Heart left ventricle (tissue), 13 donors: Measurements from ENCODE around the gene ANXA2.

Experiments used
- POLR2A ChIP-seq, 2 donors: fragments of 450-650 bp; IDR thresholded peaks; one replicate each; pipeline ENCODE4 v1.6.1; 2017; ENCODE audit warnings: antibody characterized with exemption in 2 of 2, mild to moderate bottlenecking in 2 of 2, moderate library complexity in 2 of 2
- TF ChIP-seq, protein P1 (sequence below), 12 donors: fragments of 200-600 bp; sonication (generic) in 4 of 12; IDR thresholded peaks; one replicate each; pipeline versions ENCODE4 v1.5.0 to v1.8.0; 2018 to 2022; ENCODE audit warnings: antibody characterized with exemption in 12 of 12, mild to moderate bottlenecking in 5 of 12
- donor health status: ischemic (EF 13 %, LVEDD 7.1; RV severe dilation, severe dysfunction).
- donor health status: DM: no; HTN: yes; CAD: no.
- donor health status: DM: no; HTN: no; CAD: no.
- donor health status: ischemic (EF 25% LVEDD 6.9; RV normal size, moderate dysfunction).
- donor health status: ischemic (EF 25% LVEDD 5.7; RV mildly dilated, moderate dysfunction).
- donor health status: ischemic (EF 35%, LVEDD 5.7; RV mildly dilated, moderate dysfunction).
- donor health status: nonischemic (EF 11% LVEDD 7.7; RV severe dilation, severe dysfunction).
- donor health status: DM: yes; HTN: yes; CAD: no.
- donor health status: PGD.
- donor health status: ischemic (EF 29% LVEDD 5.4; RV normal size, mild dysfunction).
- donor health status: nonischemic (EF 23%, LVEDD 6.1; RV moderate dilation, normal function).

GRCh38 chr15:60307034-60307433 lies 90.8 kb downstream of the ANXA2 start:
- no peak for TF ChIP-seq POLR2A (IDR thresholded peaks at IDR 0.05)
- TF ChIP-seq, protein P1, sequence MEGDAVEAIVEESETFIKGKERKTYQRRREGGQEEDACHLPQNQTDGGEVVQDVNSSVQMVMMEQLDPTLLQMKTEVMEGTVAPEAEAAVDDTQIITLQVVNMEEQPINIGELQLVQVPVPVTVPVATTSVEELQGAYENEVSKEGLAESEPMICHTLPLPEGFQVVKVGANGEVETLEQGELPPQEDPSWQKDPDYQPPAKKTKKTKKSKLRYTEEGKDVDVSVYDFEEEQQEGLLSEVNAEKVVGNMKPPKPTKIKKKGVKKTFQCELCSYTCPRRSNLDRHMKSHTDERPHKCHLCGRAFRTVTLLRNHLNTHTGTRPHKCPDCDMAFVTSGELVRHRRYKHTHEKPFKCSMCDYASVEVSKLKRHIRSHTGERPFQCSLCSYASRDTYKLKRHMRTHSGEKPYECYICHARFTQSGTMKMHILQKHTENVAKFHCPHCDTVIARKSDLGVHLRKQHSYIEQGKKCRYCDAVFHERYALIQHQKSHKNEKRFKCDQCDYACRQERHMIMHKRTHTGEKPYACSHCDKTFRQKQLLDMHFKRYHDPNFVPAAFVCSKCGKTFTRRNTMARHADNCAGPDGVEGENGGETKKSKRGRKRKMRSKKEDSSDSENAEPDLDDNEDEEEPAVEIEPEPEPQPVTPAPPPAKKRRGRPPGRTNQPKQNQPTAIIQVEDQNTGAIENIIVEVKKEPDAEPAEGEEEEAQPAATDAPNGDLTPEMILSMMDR (IDR thresholded peaks at IDR 0.05): no peak
